TTC549 (cell line): ENCODE results near the gene CCNQ.

ENCODE experiments used
- FAIRE-seq: peaks from 2 replicates; lab custom pipeline; 2012; peaks lifted over from hg19 to GRCh38; lab: Jason Lieb, UNC

Gene CCNQ

GRCh38 chrX:153598541-153599191 is at the start of gene CCNQ:
Gene CCNQ, minus strand, starts transcription at chrX:153599139. Its CDS starts 66 bp downstream, at chrX:153599073.
- FAIRE-seq, result no peak

GRCh38 chrX:153647461-153648357 is 48.8 kb upstream of the CCNQ start:
- no peak for FAIRE-seq

- FAIRE-seq, result no peak
Measured at GRCh38 chrX:153646620-153647373, 47.9 kb upstream of the CCNQ start, which contains the start of gene DUSP9. Gene DUSP9, plus strand, starts transcription at chrX:153647203. Its CDS starts 751 bp downstream, at chrX:153647954.

GRCh38 chrX:153645921-153646488 is 47.1 kb upstream of the CCNQ start:
- FAIRE-seq, result no peak

- no peak for FAIRE-seq
Measured at GRCh38 chrX:153645151-153645550, 46.2 kb upstream of the CCNQ start.

- FAIRE-seq, result no peak
Measured at GRCh38 chrX:153644356-153645125, 45.6 kb upstream of the CCNQ start.

- FAIRE-seq, result no peak
Measured at GRCh38 chrX:153643431-153644351, 44.8 kb upstream of the CCNQ start.

DNA sequence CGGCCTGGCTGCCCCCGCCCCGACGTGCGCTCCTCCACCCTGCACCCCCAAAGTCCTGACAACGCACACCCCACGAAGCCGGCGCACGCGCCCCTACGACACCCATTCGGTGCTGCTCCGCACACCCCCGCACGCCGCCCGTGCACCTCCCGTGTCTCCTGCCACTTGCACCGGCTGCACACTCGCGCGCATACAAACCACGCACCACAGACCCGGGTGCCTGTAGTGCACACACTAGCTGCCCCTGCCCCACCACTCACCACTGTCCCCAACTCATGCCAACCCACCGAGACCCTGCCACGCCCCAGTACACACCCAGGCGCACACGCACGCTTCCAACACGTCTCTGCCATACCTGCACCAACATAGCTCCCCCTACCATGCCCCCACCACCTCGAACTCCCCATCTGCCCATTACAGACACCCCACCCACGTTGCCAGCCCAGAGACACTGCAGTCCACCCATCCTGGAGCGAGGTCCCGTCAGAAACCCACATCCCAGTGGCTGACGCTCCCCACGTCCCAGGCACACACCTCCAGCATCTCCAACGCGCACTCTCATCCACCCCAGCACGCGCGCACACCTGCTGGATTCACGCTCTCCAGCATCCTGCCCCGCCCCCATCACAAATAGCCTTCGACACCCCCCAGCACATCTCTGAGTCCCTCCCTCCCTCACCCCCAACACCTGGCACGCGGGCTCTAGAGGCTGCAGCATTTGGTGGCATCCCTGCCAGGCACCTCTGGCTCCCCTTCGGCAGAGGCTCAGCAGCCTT is 43.9 kb upstream of the CCNQ start:
- no peak for FAIRE-seq

DNA sequence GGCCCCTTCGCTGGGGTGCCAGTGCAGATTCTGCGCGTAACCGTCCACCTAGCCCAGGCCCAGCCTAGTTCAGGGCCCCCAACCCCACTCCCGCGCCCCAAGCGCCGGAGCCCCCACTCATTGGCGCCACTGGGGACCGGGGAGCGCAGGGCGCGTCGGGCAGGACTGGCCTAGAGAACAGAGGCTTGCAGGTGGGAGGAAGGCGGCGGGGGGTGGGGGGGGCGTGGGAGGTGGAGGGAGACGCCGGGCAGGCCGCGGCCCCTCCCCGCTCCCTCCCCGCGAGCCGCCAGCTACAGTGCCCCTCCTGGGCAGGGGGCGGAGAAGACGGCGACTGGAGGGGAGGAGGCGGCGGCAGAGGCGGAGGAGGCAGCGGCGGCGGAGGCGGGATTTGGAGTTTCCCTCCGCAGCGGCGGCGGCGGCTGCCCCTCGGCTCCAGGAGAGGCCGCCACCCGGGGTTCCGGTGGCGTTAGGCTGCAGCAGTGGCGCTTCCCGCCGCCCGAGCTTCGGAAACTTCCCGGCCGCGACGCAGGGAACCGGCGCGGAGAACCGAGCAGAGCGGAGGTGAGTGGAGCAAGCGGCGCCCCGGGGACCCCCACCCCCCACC is 43.2 kb upstream of the CCNQ start:
- FAIRE-seq, result no peak

DNA sequence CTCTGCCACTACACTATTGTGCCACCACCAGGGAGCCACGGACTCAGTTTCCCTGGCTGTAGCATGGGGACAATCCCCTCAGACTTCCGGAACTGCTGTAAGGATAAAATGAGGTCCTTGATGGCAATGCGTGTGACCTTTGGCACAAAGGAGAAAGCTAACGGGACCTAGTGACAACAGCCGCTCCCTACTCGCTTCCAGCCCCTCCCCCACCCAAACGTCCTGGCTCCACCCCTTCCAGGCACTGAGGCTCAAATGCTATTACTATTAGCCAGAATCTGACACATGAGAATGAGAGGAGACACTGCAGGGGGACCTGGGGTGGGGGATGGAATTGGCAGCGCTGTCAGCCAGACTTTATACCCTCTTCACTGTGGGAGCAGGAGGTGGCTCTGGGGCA is 42.7 kb upstream of the CCNQ start:
- FAIRE-seq, result no peak

DNA sequence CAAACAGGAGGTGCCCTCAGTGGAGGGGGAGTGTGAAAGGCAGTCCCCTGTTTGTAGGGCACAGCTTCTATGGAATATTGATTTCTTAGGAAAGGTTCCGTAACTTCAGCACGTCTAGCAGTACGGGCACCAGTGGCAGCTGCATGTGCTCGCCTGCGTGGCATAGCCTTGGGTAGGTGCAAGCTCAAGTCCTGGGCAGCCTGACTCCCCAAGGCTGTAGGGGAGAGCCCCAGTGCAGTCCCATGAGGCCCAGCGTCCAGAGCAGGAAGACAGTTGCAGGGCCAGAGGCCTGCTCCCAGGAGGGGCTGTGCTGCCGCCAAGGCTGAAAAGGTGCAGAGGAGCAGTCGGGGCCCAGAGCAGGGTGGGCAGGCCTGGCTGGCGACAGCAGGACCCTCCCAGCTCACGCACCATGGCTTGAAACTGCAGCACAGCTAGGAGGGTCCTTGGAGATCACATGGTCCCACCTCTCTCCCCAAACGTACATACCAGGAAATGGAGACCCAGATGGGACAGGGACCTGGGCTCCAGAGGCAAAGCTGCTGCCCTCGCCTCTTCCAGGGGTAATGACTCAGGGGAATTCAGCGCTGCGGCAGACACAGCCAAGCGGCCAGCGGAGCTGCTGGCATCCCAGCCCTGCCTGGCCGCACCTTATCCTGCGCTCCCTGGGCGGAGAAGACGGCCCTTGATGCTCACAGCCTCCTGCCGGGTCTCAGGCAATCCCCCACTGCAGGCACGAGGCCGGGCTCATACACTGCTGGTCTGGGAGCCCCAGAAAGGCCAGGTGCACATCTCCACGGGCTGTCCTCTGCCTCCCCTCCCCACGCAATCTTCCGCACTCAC is 42.0 kb upstream of the CCNQ start:
- FAIRE-seq, result no peak

DNA sequence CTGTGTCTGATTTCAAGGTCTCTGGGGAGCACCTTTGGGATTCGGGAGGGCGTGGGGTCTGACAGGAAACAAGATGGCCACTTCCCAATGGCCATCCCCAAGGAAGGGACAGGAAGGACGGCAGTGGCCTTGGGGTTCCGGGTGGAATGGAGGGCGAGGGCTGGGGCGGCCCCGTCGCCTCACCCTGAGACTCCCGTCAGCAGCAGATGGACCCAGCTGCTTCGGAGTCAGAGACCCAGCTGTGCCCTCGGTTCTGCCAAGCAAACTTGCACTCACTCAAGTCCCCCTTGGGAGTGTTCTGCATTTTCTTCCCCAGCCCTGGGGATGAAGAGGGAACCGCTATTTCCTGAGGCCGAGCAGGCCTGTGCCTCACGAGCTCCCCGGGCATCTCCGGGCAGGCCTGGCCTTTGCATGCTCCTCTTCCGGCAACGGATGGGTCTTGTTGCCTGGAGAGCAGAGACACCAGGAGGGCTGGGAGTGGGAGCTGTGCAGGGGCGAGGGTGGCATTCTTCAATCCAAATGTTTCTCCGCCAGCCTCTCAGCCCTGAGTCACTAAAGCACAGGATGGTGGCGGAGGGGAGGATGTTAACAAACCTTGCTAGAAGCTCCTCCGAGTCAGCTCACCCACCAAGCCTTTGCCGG is 41.2 kb upstream of the CCNQ start:
- no peak for FAIRE-seq

GRCh38 chrX:153639177-153640044 is 40.5 kb upstream of the CCNQ start:
- FAIRE-seq, result no peak

DNA sequence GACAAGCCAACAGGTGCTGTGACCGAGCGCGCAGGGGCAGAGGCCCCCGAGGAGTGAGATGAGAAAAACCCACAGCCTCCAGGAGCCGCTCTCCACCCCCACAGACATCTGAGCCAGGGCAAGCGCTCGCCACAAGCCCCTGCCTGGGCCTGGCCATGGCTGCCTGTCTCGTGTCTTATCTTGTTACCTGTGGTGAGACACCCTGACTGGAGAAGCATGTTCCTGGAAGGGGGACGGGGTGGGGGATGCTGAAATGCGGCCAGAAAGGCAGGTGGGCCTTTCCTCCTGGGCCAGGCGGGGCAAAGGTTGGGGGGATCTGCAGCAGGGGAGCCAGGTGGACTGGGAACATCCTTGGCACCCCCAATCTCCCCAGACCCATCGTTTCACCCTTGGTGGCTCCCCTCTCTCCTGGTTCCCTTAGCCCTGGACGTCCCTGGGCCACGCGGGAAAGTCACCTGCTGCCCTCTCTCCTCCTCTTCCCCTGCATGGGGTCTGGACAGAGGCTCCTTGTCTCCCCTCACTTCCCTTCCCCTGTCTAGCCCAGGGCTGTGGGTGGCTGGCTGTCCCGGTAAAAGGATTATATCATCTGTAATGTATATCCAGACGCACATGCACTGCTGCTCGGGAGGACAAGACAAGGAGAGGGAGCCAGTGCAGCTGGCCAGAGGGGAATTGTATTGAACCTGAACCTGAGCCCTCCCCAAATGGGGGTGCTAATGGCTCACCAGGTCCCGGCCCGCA is 39.7 kb upstream of the CCNQ start:
- no peak for FAIRE-seq

DNA sequence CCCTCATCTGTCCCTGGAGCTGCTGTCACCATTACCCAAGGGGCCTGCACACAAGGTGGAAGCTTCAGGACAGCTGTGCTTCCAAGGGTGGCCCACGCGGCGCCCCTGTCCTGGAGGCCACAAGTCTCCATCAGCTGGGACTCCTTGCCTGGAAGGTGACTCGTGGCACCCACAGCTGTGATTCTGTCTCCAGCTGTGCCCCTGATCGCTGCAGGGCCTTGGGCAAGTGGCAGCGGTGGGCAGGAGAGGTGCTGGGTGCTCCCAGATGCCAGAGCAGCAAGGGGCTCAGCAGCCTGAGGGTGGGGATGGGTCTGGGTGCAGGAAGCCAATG is 39.1 kb upstream of the CCNQ start:
- no peak for FAIRE-seq
